CD8-positive, alpha-beta memory T cell (primary cell): Measurements from ENCODE around the gene CCDC178. TPM values are rescaled to one million over a fixed set of nuclear protein-coding genes. Genes with fewer than 3 reads are reported as not detected.
"Not testable (repeated sequence)": the region's sequence is repeated elsewhere in the genome, so short reads cannot be mapped to it uniquely, and the experiment has no call there.

ENCODE experiments used
- CTCF ChIA-PET: fragments of 350-600 bp; sonication (Branson Sonifier 250); formaldehyde crosslinking; loops from one replicate; lab custom pipeline; 2021; ENCODE audit warnings: antibody characterized with exemption; lab: Charles Lee
- POLR2A ChIA-PET: fragments of 350-600 bp; sonication (Branson Sonifier 250); formaldehyde crosslinking; loops from one replicate; lab custom pipeline; 2021; ENCODE audit warnings: antibody characterized with exemption; lab: Charles Lee
- DNase-seq, 5 donors: peaks; one replicate each; pipeline versions ENCODE4 v3.0.0 to v3.0.0-alpha.2; 2020 to 2022; ENCODE audit warnings: mixed read lengths in 1 of 5
- H3K27ac ChIP-seq: one replicate; pipeline ENCODE4 v1.7.0; 2013; ENCODE audit warnings: low read depth, mild to moderate bottlenecking, low read length, moderate library complexity
- H3K27me3 ChIP-seq: 2 replicates; pipeline ENCODE4 v1.7.0; 2013; ENCODE audit warnings: low read length, mild to moderate bottlenecking; ENCODE audit not compliant: insufficient read depth, poor library complexity, severe bottlenecking
- H3K36me3 ChIP-seq: 2 replicates; pipeline ENCODE4 v1.7.0; 2013; ENCODE audit warnings: mild to moderate bottlenecking, low read length, moderate library complexity; ENCODE audit not compliant: insufficient read depth
- H3K4me1 ChIP-seq: 2 replicates; pipeline ENCODE4 v1.7.0; 2013; ENCODE audit warnings: mild to moderate bottlenecking, low read length, moderate library complexity; ENCODE audit not compliant: insufficient read depth
- H3K4me3 ChIP-seq: 2 replicates; pipeline ENCODE4 v1.7.0; 2013; ENCODE audit warnings: mild to moderate bottlenecking, low read length
- H3K9me3 ChIP-seq: 2 replicates; pipeline ENCODE4 v1.7.0; 2013; ENCODE audit warnings: mild to moderate bottlenecking, low read length
- H3K27ac Mint-ChIP-seq, 8 donors: one replicate each; pipeline ENCODE4 v1.8.0; 2020 to 2021; ENCODE audit warnings: mixed read lengths in 8 of 8, mild to moderate bottlenecking in 6 of 8, inconsistent platforms in 3 of 8, moderate library complexity in 3 of 8
- H3K27me3 Mint-ChIP-seq, 2 donors: one replicate each; pipeline ENCODE4 v1.8.0; 2020 to 2021; ENCODE audit warnings: mixed read lengths in 2 of 2, mild to moderate bottlenecking in 1 of 2, moderate library complexity in 1 of 2
- H3K36me3 Mint-ChIP-seq, 3 donors: one replicate each; pipeline ENCODE4 v1.8.0; 2020 to 2021; ENCODE audit warnings: mixed read lengths in 3 of 3, inconsistent platforms in 1 of 3, mild to moderate bottlenecking in 1 of 3
- H3K4me1 Mint-ChIP-seq, 3 donors: one replicate each; pipeline ENCODE4 v1.8.0; 2020 to 2021; ENCODE audit warnings: mixed read lengths in 3 of 3, inconsistent platforms in 1 of 3, mild to moderate bottlenecking in 1 of 3
- H3K4me3 Mint-ChIP-seq, 7 donors: one replicate each; pipeline ENCODE4 v1.8.0; 2020 to 2021; ENCODE audit warnings: mixed read lengths in 7 of 7, mild to moderate bottlenecking in 6 of 7, moderate library complexity in 4 of 7, inconsistent platforms in 2 of 7
- H3K9me3 Mint-ChIP-seq, 5 donors: one replicate each; pipeline ENCODE4 v1.8.0; 2020 to 2022; ENCODE audit warnings: mixed read lengths in 5 of 5, mild to moderate bottlenecking in 3 of 5, moderate library complexity in 2 of 5, inconsistent platforms in 1 of 5
- polyA plus RNA-seq: library from polyadenylated mRNA; unstranded; fragments of 300-500 nt; fragmentation: Illumina TruSeq; gene quantifications from one replicate; pipeline ENCODE4 v1.2.3, GENCODE V29; 2021
- total RNA-seq, 2 experiments: library from RNA; stranded (reverse); gene quantifications; one replicate each; pipeline ENCODE4 v1.2.3, GENCODE V29; 2021

Gene CCDC178
- total and polyA plus RNA-seq, 3 experiments from 2014 or later, result not detected

DNA sequence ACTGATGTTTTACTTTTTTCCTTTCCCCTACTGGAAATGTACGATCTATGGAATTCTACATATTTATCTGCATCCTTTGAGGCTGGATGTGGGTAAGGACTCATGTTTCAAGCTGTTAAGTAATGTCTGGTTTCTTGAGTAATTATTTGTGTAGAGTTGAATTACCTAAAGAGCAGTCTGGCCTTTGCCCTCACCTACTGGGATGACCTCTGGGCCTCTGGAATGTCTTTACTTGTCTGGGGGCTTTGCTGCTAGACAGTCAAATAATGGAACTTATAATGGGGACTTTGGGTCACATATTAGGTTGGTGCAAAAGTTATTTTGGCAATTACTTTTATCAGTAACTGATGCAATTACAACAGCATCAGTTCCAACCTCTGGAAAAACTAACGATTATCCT is 244.7 kb downstream of the CCDC178 start:
- no peaks in the 10 kb centered on the region for H3K4me1 ChIP-seq
- DNase-seq, result no peak
- no peaks in the 10 kb centered on the region for H3K9me3 ChIP-seq
- no peak overlapping the region for H3K4me3 ChIP-seq
- peaks cover 2 to 23% (median 6%) of the 10 kb centered on the region in 5 donors for H3K9me3 Mint-ChIP-seq
- no peak overlapping the region for H3K27ac ChIP-seq
- POLR2A ChIA-PET, result no interaction called here
- no peaks in the 10 kb centered on the region for H3K27me3 ChIP-seq
- H3K27ac Mint-ChIP-seq, result no peak overlapping the region
- H3K36me3 ChIP-seq, result no peaks in the 10 kb centered on the region
- H3K4me3 Mint-ChIP-seq, result no peak overlapping the region
- CTCF ChIA-PET, result no interaction called here
- no peaks in the 10 kb centered on the region for H3K4me1 Mint-ChIP-seq
- H3K36me3 Mint-ChIP-seq, result no peaks in the 10 kb centered on the region
- H3K27me3 Mint-ChIP-seq, result no peaks in the 10 kb centered on the region

GRCh38 chr18:33194793-33195192 is 245.7 kb downstream of the CCDC178 start:
- H3K9me3 ChIP-seq, result no peaks in the 10 kb centered on the region

GRCh38 chr18:33184958-33185357 is 255.6 kb downstream of the CCDC178 start:
- H3K4me3 Mint-ChIP-seq, result no peak overlapping the region
- H3K27me3 Mint-ChIP-seq, result no peaks in the 10 kb centered on the region
- POLR2A ChIA-PET, result no interaction called here
- Histone ChIP-seq H3K27me3 (no peaks in the 10 kb centered on the region), H3K4me3 (no peak overlapping the region), H3K27ac (no peak overlapping the region), H3K4me1 (no peaks in the 10 kb centered on the region), H3K9me3 (no peaks in the 10 kb centered on the region), H3K36me3 (no peaks in the 10 kb centered on the region)
- H3K4me1 Mint-ChIP-seq, result no peaks in the 10 kb centered on the region
- CTCF ChIA-PET, result no interaction called here
- peaks cover 0 to 19% (median 4%) of the 10 kb centered on the region in 5 donors for H3K9me3 Mint-ChIP-seq
- H3K27ac Mint-ChIP-seq, result no peak overlapping the region
- H3K36me3 Mint-ChIP-seq, result no peaks in the 10 kb centered on the region
- no peak for DNase-seq

More at GRCh38 chr18:33194793-33195192, 245.7 kb downstream of the CCDC178 start:
- H3K27ac ChIP-seq, result no peak overlapping the region
- H3K4me3 ChIP-seq, result no peak overlapping the region
- no peak overlapping the region for H3K4me3 Mint-ChIP-seq
- ChIA-PET POLR2A (no interaction called here), CTCF (no interaction called here)
- no peak overlapping the region for H3K27ac Mint-ChIP-seq
- H3K4me1 Mint-ChIP-seq, result no peaks in the 10 kb centered on the region
- H3K9me3 Mint-ChIP-seq, result peaks cover 2 to 20% (median 10%) of the 10 kb centered on the region in 5 donors
- no peak for DNase-seq
- H3K4me1 ChIP-seq, result no peaks in the 10 kb centered on the region
- H3K36me3 Mint-ChIP-seq, result no peaks in the 10 kb centered on the region
- H3K27me3 Mint-ChIP-seq, result no peaks in the 10 kb centered on the region
- H3K36me3 ChIP-seq, result no peaks in the 10 kb centered on the region
- no peaks in the 10 kb centered on the region for H3K27me3 ChIP-seq

DNA sequence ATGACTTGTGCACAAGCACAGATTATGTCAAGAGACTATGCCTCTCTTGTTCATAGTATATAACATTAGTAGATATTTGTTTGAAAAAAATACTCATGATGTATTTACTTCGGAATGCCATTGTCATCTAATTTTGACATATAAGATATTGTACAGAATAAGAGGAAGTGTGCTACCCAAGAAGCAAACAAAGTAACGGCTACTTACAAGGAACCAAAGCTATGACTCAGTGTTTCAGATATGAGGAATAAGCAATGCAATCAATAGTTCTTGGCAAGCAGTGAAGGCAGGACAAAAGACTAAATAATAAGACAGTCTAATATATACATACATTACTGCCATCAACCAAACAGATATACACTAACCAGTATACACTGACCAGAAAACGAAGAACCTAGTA is 256.3 kb downstream of the CCDC178 start:
- no peaks in the 10 kb centered on the region for H3K4me1 ChIP-seq
- no peak overlapping the region for H3K4me3 ChIP-seq
- H3K27ac ChIP-seq, result no peak overlapping the region
- POLR2A ChIA-PET, result no interaction called here
- Mint-ChIP-seq H3K27ac (no peak overlapping the region), H3K4me1 (no peaks in the 10 kb centered on the region), H3K27me3 (no peaks in the 10 kb centered on the region), H3K4me3 (no peak overlapping the region), H3K36me3 (no peaks in the 10 kb centered on the region), H3K9me3 (peaks cover 0 to 24% (median 3%) of the 10 kb centered on the region in 5 donors)
- CTCF ChIA-PET, result interaction anchor here (0.7 kb wide), 1 partner anchor 619 kb away, joined by 3 read pairs; no protein-coding TSS in a partner anchor
- H3K36me3 ChIP-seq, result no peaks in the 10 kb centered on the region
- no peaks in the 10 kb centered on the region for H3K9me3 ChIP-seq
- no peak for DNase-seq
- H3K27me3 ChIP-seq, result no peaks in the 10 kb centered on the region

- no peak for DNase-seq
- Mint-ChIP-seq H3K9me3 (peaks cover 0 to 22% (median 3%) of the 10 kb centered on the region in 5 donors), H3K27me3 (no peaks in the 10 kb centered on the region), H3K4me1 (no peaks in the 10 kb centered on the region), H3K4me3 (no peak overlapping the region), H3K36me3 (no peaks in the 10 kb centered on the region), H3K27ac (no peak overlapping the region)
- ChIA-PET CTCF (no interaction called here), POLR2A (no interaction called here)
- no peak overlapping the region for H3K27ac ChIP-seq
- H3K4me3 ChIP-seq, result no peak overlapping the region
- no peaks in the 10 kb centered on the region for H3K27me3 ChIP-seq
- H3K36me3 ChIP-seq, result no peaks in the 10 kb centered on the region
- no peaks in the 10 kb centered on the region for H3K9me3 ChIP-seq
- no peaks in the 10 kb centered on the region for H3K4me1 ChIP-seq
Measured at GRCh38 chr18:33183136-33183535, 257.4 kb downstream of the CCDC178 start.

GRCh38 chr18:33181016-33181415 is 259.5 kb downstream of the CCDC178 start:
- no peaks in the 10 kb centered on the region for H3K27me3 Mint-ChIP-seq
- Histone ChIP-seq H3K27ac (no peak overlapping the region), H3K4me3 (no peak overlapping the region), H3K4me1 (no peaks in the 10 kb centered on the region), H3K36me3 (no peaks in the 10 kb centered on the region), H3K9me3 (no peaks in the 10 kb centered on the region), H3K27me3 (no peaks in the 10 kb centered on the region)
- no peak overlapping the region for H3K4me3 Mint-ChIP-seq
- peaks cover 0 to 15% (median 0%) of the 10 kb centered on the region in 5 donors for H3K9me3 Mint-ChIP-seq
- ChIA-PET POLR2A (no interaction called here), CTCF (no interaction called here)
- no peak overlapping the region for H3K27ac Mint-ChIP-seq
- no peaks in the 10 kb centered on the region for H3K36me3 Mint-ChIP-seq
- no peaks in the 10 kb centered on the region for H3K4me1 Mint-ChIP-seq
- no peak for DNase-seq

DNA sequence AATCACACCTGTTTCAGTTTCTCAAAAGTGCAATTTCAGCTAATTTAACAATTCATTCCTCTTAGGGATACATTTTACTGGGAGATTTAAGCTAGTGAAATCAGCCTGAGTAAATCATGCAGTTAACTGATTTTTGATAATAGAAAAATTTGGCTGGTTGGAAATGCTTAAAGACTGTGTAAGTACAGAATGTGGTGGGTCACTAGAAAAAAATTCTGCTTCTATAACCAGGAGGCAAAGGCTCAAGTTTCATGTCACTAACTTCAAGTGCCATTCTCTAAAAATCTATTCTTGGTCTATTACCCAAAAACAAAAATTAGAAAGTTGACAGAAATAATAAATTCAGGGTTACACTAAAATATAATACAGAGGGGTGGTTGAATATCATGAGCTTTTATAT is 271.3 kb downstream of the CCDC178 start:
- CTCF ChIA-PET, result no interaction called here
- Mint-ChIP-seq H3K36me3 (no peaks in the 10 kb centered on the region), H3K27me3 (no peaks in the 10 kb centered on the region), H3K4me3 (no peak overlapping the region), H3K4me1 (no peaks in the 10 kb centered on the region), H3K27ac (no peak overlapping the region), H3K9me3 (peaks cover 6 to 22% (median 12%) of the 10 kb centered on the region in 5 donors)
- no peak overlapping the region for H3K27ac ChIP-seq
- H3K4me3 ChIP-seq, result no peak overlapping the region
- no peaks in the 10 kb centered on the region for H3K9me3 ChIP-seq
- POLR2A ChIA-PET, result no interaction called here
- no peaks in the 10 kb centered on the region for H3K27me3 ChIP-seq
- no peak for DNase-seq
- H3K4me1 ChIP-seq, result no peaks in the 10 kb centered on the region
- no peaks in the 10 kb centered on the region for H3K36me3 ChIP-seq

- H3K27ac ChIP-seq, H3K27me3 Mint-ChIP-seq, H3K4me3 ChIP-seq, H3K9me3 ChIP-seq, H3K36me3 Mint-ChIP-seq, H3K27me3 ChIP-seq, H3K4me3 Mint-ChIP-seq, H3K27ac Mint-ChIP-seq, POLR2A ChIA-PET, H3K4me1 Mint-ChIP-seq, DNase-seq, H3K36me3 ChIP-seq, CTCF ChIA-PET, H3K4me1 ChIP-seq: not testable (repeated sequence)
- peaks cover 8 to 22% (median 8%) of the 10 kb centered on the region in 5 donors for H3K9me3 Mint-ChIP-seq
Measured at GRCh38 chr18:33164121-33164520, 276.4 kb downstream of the CCDC178 start.

GRCh38 chr18:33161131-33161530 is 279.4 kb downstream of the CCDC178 start:
- DNase-seq, result no peak
- Mint-ChIP-seq H3K4me1 (no peaks in the 10 kb centered on the region), H3K36me3 (no peaks in the 10 kb centered on the region), H3K9me3 (peaks cover 4 to 15% (median 10%) of the 10 kb centered on the region in 5 donors), H3K27me3 (no peaks in the 10 kb centered on the region), H3K27ac (no peak overlapping the region), H3K4me3 (no peak overlapping the region)
- H3K4me3 ChIP-seq, result no peak overlapping the region
- no peaks in the 10 kb centered on the region for H3K9me3 ChIP-seq
- no peak overlapping the region for H3K27ac ChIP-seq
- ChIA-PET CTCF (no interaction called here), POLR2A (no interaction called here)
- H3K36me3 ChIP-seq, result no peaks in the 10 kb centered on the region
- no peaks in the 10 kb centered on the region for H3K4me1 ChIP-seq
- H3K27me3 ChIP-seq, result no peaks in the 10 kb centered on the region
